ENCODE results near the gene CCDC148. TPM values are rescaled to one million over a fixed set of nuclear protein-coding genes. Genes with fewer than 3 reads are reported as not detected.

The CCDC148 gene
- total RNA-seq, 1 experiment from 2014 or later: 0.11 TPM

- ChIA-PET POLR2A (ENCODE audit: unreplicated experiment) (no interaction called here), CTCF (no interaction called here)
- no peaks in the 10 kb centered on the region for H3K36me3 ChIP-seq (ENCODE audit: low read depth, low read length)
- ATAC-seq: no peak
- no peak overlapping the region for H3K27ac ChIP-seq (ENCODE audit: low read length)
- no peak overlapping the region for H3K9ac ChIP-seq (ENCODE audit: low read length)
- H2AFZ ChIP-seq (ENCODE audit: low read length): no peak overlapping the region
- no peak overlapping the region for H3K4me2 ChIP-seq (ENCODE audit: low read length)
- H3K4me1 ChIP-seq (ENCODE audit: insufficient read depth, low read length): peaks cover 5% of the 10 kb centered on the region
- no peaks in the 10 kb centered on the region for H3K79me2 ChIP-seq (ENCODE audit: low read length)
- TF ChIP-seq EZH2phosphoT487 (IDR thresholded peaks at IDR 0.05; ENCODE audit: borderline replicate concordance, low read length) (no peak), CTCF (conservative IDR thresholded peaks at IDR 0.05; ENCODE audit: low read depth, low read length) (no peak), EZH2 (IDR thresholded peaks at IDR 0.05; ENCODE audit: low read length, unreplicated experiment) (no peak)
- no peak overlapping the region for H3K4me3 ChIP-seq (ENCODE audit: low read length)
- H4K20me1 ChIP-seq (ENCODE audit: low read length): no peaks in the 10 kb centered on the region
- H3K9me2 ChIP-seq (replicated peaks; ENCODE audit: low read length): no peaks in the 10 kb centered on the region
- DNase-seq: no peak
- intact Hi-C loops (cut with micrococcal nuclease): no loop called here
- no peaks in the 10 kb centered on the region for H3F3A ChIP-seq (ENCODE audit: low read length, unreplicated experiment)
- no peaks in the 10 kb centered on the region for H3K9me3 ChIP-seq (ENCODE audit: low read length)
- no TSS peak for BruUV-seq (replicated peaks)
- H3K27me3 ChIP-seq (ENCODE audit: low read length): no peaks in the 10 kb centered on the region
Measured at GRCh38 chr2:158207354-158207753, 249.2 kb downstream of the CCDC148 start.

GRCh38 chr2:158205215-158205614, 251.3 kb downstream of the CCDC148 start:
- no TSS peak for BruUV-seq (replicated peaks)
- ATAC-seq (no peak), DNase-seq (no peak)
- ChIA-PET CTCF (no interaction called here), POLR2A (ENCODE audit: unreplicated experiment) (no interaction called here)
- H3K9me2 ChIP-seq (replicated peaks; ENCODE audit: low read length): no peaks in the 10 kb centered on the region
- H4K20me1 ChIP-seq (ENCODE audit: low read length): no peaks in the 10 kb centered on the region
- no peak overlapping the region for H3K4me3 ChIP-seq (ENCODE audit: low read length)
- no peaks in the 10 kb centered on the region for H3F3A ChIP-seq (ENCODE audit: low read length, unreplicated experiment)
- no peaks in the 10 kb centered on the region for H3K79me2 ChIP-seq (ENCODE audit: low read length)
- no peak overlapping the region for H3K9ac ChIP-seq (ENCODE audit: low read length)
- H3K36me3 ChIP-seq (ENCODE audit: low read depth, low read length): no peaks in the 10 kb centered on the region
- H3K4me2 ChIP-seq (ENCODE audit: low read length): no peak overlapping the region
- no peaks in the 10 kb centered on the region for H3K9me3 ChIP-seq (ENCODE audit: low read length)
- H3K4me1 ChIP-seq (ENCODE audit: insufficient read depth, low read length): peaks cover 11% of the 10 kb centered on the region
- H3K27ac ChIP-seq (ENCODE audit: low read length): no peak overlapping the region
- no peak overlapping the region for H2AFZ ChIP-seq (ENCODE audit: low read length)
- intact Hi-C loops (cut with micrococcal nuclease): no loop called here
- no peaks in the 10 kb centered on the region for H3K27me3 ChIP-seq (ENCODE audit: low read length)
- no peak for TF ChIP-seq EZH2 (IDR thresholded peaks at IDR 0.05; ENCODE audit: low read length, unreplicated experiment)

- no peaks in the 10 kb centered on the region for H3K79me2 ChIP-seq (ENCODE audit: low read length)
- no peak for ATAC-seq
- CTCF ChIA-PET: no interaction called here
- no peak overlapping the region for H2AFZ ChIP-seq (ENCODE audit: low read length)
- no peaks in the 10 kb centered on the region for H3F3A ChIP-seq (ENCODE audit: low read length, unreplicated experiment)
- H3K4me3 ChIP-seq (ENCODE audit: low read length): no peak overlapping the region
- TF ChIP-seq EZH2phosphoT487 (IDR thresholded peaks at IDR 0.05; ENCODE audit: borderline replicate concordance, low read length) (no peak), EZH2 (IDR thresholded peaks at IDR 0.05; ENCODE audit: low read length, unreplicated experiment) (no peak), CTCF (conservative IDR thresholded peaks at IDR 0.05; ENCODE audit: low read depth, low read length) (no peak)
- no peak overlapping the region for H3K4me2 ChIP-seq (ENCODE audit: low read length)
- H3K27ac ChIP-seq (ENCODE audit: low read length): no peak overlapping the region
- H4K20me1 ChIP-seq (ENCODE audit: low read length): no peaks in the 10 kb centered on the region
- BruUV-seq (replicated peaks): no TSS peak
- H3K36me3 ChIP-seq (ENCODE audit: low read depth, low read length): no peaks in the 10 kb centered on the region
- intact Hi-C loops (cut with micrococcal nuclease): no loop called here
- peaks cover 11% of the 10 kb centered on the region for H3K4me1 ChIP-seq (ENCODE audit: insufficient read depth, low read length)
- no peak overlapping the region for H3K9ac ChIP-seq (ENCODE audit: low read length)
- POLR2A ChIA-PET (ENCODE audit: unreplicated experiment): no interaction called here
- H3K9me2 ChIP-seq (replicated peaks; ENCODE audit: low read length): no peaks in the 10 kb centered on the region
- no peak for DNase-seq
- H3K9me3 ChIP-seq (ENCODE audit: low read length): no peaks in the 10 kb centered on the region
- H3K27me3 ChIP-seq (ENCODE audit: low read length): no peaks in the 10 kb centered on the region
Measured at GRCh38 chr2:158204741-158205165, 251.8 kb downstream of the CCDC148 start.

Data from PC-3 (cell line).